Right lobe of liver (tissue), 6 donors: ENCODE results near the gene MCEMP1. TPM values are rescaled to one million over a fixed set of nuclear protein-coding genes. Genes with fewer than 3 reads are reported as not detected.

Experiments used
- ATAC-seq, 4 donors: fragments of 200-7000 bp; cut with Tn5 transposase; one replicate each; pipeline ENCODE4 v1.9.1; 2020; ENCODE audit warnings: mild to moderate bottlenecking in 4 of 4, moderate library complexity in 4 of 4
- DNase-seq, 3 donors: peaks; one replicate each; pipeline ENCODE4 v3.0.0-alpha.2; 2020
- H3K27ac ChIP-seq, 3 donors: fragments of 200-600 bp; one replicate each; pipeline ENCODE4 v1.8.0; 2022
- H3K27me3 ChIP-seq, 2 donors: fragments of 200-600 bp; one replicate each; pipeline ENCODE4 v1.8.0; 2022
- H3K36me3 ChIP-seq, 4 donors: fragments of 200-600 bp; sonication (generic) in 1 of 4; one replicate each; pipeline versions ENCODE4 v1.5.1 to v1.8.0; 2017 to 2022; ENCODE audit warnings: control low read depth in 1 of 4
- H3K4me1 ChIP-seq, 4 donors: fragments of 200-600 bp; sonication (generic) in 1 of 4; one replicate each; pipeline versions ENCODE4 v1.5.1 to v1.8.0; 2017 to 2022; ENCODE audit warnings: control low read depth in 1 of 4
- H3K4me3 ChIP-seq, 3 donors: fragments of 200-600 bp; one replicate each; pipeline ENCODE4 v1.8.0; 2022
- H3K9me3 ChIP-seq, 4 donors: fragments of 200-600 bp; sonication (generic) in 1 of 4; one replicate each; pipeline versions ENCODE4 v1.5.1 to v1.8.0; 2017 to 2022; ENCODE audit warnings: control low read depth in 1 of 4
- POLR2A ChIP-seq: fragments of 450-650 bp; IDR thresholded peaks from one replicate; pipeline ENCODE4 v1.6.1; 2017; ENCODE audit warnings: antibody characterized with exemption, mild to moderate bottlenecking
- WGBS: methylation state at CpG from one replicate; pipeline ENCODE4 v1.1.6; 2018; ENCODE audit warnings: low coverage, low lambda C conversion rate; ENCODE audit not compliant: insufficient coverage; ENCODE audit errors: missing lambda C conversion rate; 5-methylcytosine and 5-hydroxymethylcytosine counted together
- intact Hi-C, 2 donors: fragments of 100-400 bp; cut with DNase I; formaldehyde crosslinking; loops; one replicate each; pipeline versions ENCODE4 v1.11.2 to v1.14.1; 2022
- total RNA-seq, 6 experiments: library from RNA; depleted of rRNA in 2 of 6; stranded (reverse); fragments of >200 nt in 2 of 6; fragmentation: NEBNext Ultra II Directional in 3 of 6; extraction: Animal tissue kit (Norgen Biotek cat#: 25700) in 3 of 6; gene quantifications; one replicate each; pipeline versions ENCODE4 v1.1.0 to v1.2.4, GENCODE V29; 2016 to 2023
- TF ChIP-seq, protein P1 (sequence below), 4 donors: fragments of 200-600 bp in 3 of 4; fragments of 450-650 bp in 1 of 4; IDR thresholded peaks; one replicate each; pipeline versions ENCODE4 v1.5.1 to v1.8.0; 2016 to 2022; ENCODE audit warnings: antibody characterized with exemption in 4 of 4, mild to moderate bottlenecking in 2 of 4
- donor health status: DM: no; HTN: yes; CAD: no.
- donor health status: DM: no; HTN: no; CAD: no.
- donor health status: DM: no; HTN: no; CAD: no.
- donor health status: DM: no; HTN: yes; CAD: no.
- donor health status: DM: no; HTN: yes; CAD: no.

MCEMP1 gene
- total RNA-seq, 6 experiments from 2014 or later, result 0.11 to 0.86 (median 0.34) TPM

DNA sequence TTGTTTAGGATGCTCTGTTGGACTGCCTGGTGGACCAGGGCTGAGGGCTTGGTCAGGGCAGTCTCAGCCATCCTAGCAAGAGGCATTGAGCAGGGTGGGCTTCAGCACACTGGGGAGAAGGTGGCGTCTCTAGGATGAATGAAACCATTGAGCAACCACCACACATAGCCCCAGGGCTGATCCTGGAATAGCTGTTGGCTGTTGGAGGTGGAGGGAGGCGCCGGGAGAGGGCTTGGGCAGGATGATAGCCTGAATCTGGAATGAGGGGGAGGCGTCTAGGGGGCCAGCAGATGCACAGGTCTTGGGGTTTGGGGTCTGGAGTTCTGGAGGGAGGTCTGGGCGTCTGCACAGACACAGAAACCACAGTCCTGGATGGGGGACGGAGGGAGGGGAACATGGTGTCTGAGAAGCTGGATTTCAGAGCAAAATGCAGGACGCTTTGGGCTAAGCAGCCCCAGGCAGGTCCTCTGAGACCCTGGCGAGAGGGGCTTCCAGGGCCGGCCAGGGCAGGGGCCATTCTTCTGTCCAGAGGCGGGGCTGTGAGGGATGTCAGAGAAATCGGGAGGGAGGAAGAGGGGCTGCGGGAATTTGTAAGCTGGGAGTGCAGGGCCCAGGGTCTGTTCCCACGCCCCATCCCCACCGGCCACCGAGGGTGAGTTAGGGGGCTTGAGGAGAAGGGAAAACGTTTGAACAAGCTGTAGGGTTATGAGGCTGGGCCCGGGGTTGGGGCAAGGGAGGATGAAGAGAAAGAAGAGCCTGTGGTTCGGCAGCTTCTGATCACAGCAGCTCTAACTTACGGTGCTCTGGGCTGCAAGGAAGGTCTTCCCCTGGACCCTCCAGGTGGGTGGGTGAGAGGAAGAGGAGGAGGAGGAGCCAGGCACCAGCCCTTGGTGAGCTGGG is 8.9 kb downstream of the MCEMP1 start:
- Histone ChIP-seq H3K4me3 (no peak overlapping the region), H3K36me3 (peaks cover 0 to 7% (median 0%) of the 10 kb centered on the region in 4 donors), H3K4me1 (peaks cover 0 to 3% (median 0%) of the 10 kb centered on the region in 4 donors), H3K27ac (no peak overlapping the region), H3K27me3 (no peaks in the 10 kb centered on the region), H3K9me3 (no peaks in the 10 kb centered on the region)
- DNase-seq, result no peak
- no peak for ATAC-seq
- intact Hi-C loops, result loop anchor here (10.0 kb wide), 1 partner anchor 109 kb away; no protein-coding TSS in a partner anchor
- TF ChIP-seq, protein P1, sequence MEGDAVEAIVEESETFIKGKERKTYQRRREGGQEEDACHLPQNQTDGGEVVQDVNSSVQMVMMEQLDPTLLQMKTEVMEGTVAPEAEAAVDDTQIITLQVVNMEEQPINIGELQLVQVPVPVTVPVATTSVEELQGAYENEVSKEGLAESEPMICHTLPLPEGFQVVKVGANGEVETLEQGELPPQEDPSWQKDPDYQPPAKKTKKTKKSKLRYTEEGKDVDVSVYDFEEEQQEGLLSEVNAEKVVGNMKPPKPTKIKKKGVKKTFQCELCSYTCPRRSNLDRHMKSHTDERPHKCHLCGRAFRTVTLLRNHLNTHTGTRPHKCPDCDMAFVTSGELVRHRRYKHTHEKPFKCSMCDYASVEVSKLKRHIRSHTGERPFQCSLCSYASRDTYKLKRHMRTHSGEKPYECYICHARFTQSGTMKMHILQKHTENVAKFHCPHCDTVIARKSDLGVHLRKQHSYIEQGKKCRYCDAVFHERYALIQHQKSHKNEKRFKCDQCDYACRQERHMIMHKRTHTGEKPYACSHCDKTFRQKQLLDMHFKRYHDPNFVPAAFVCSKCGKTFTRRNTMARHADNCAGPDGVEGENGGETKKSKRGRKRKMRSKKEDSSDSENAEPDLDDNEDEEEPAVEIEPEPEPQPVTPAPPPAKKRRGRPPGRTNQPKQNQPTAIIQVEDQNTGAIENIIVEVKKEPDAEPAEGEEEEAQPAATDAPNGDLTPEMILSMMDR (IDR thresholded peaks at IDR 0.05), result no peak
- TF ChIP-seq POLR2A, result no peak
- 47% methylated on average over 13 of the region's 19 CpGs for WGBS

DNA sequence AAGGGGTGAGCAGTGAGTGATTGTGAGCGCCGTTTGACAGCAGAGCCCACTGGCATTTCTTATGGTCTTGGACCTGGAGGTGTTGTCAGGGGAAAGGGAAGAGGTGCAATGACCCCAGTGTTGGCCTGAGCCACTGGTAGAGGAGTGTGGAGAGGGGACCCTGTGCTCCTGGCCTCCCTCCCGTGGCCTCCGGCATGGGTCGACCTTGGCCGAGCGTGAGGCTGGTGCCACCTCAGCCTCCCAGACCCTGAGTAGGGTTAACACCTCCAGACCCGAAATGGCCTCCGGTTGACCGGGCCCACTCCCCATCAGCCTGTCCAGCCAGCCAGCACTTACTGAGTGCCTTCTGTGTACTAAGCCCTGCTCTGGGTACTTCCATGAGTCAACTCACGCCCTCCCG is 10.3 kb downstream of the MCEMP1 start:
- no CpG with 5 or more reads among the region's 12 CpGs for WGBS
- intact Hi-C loops, result loop anchor here (10.0 kb wide), 1 partner anchor 108 kb away; no protein-coding TSS in a partner anchor
- peaks cover 0 to 7% (median 0%) of the 10 kb centered on the region in 4 donors for H3K36me3 ChIP-seq
- H3K27me3 ChIP-seq, result no peaks in the 10 kb centered on the region
- no peaks in the 10 kb centered on the region for H3K4me1 ChIP-seq
- ATAC-seq (no peak), DNase-seq (no peak)
- H3K27ac ChIP-seq, result no peak overlapping the region
- H3K4me3 ChIP-seq, result no peak overlapping the region
- TF ChIP-seq, protein P1 (IDR thresholded peaks at IDR 0.05), result no peak
- H3K9me3 ChIP-seq, result no peaks in the 10 kb centered on the region

DNA sequence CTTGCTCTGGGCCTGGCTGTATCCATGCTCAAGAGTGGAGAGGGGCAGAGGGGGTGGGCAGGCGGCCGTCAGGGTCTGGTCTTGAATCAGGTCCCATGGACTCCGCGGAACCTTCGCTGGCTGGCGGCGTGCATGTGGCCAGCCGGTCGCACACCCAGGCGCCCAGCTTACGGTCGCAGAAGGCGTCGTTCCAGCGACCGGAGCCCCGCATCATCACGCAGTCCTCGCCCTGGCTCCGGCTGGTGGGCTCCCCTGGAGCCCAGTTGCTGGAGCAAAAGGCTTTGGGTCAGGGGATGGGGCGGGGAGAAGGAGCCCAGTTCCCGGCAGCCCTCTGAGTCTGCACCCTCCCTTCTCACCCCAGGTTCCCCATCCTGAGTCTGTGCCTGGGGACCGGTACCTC is 12.3 kb downstream of the MCEMP1 start:
- TF ChIP-seq, protein P1 (IDR thresholded peaks at IDR 0.05), result no peak
- no peak for TF ChIP-seq POLR2A
- intact Hi-C loops, result loop anchor here (10.0 kb wide), 1 partner anchor 106 kb away; no protein-coding TSS in a partner anchor
- Histone ChIP-seq H3K4me1 (no peaks in the 10 kb centered on the region), H3K27ac (no peak overlapping the region), H3K9me3 (no peaks in the 10 kb centered on the region), H3K36me3 (no peaks in the 10 kb centered on the region), H3K27me3 (no peaks in the 10 kb centered on the region), H3K4me3 (no peak overlapping the region)
- ATAC-seq, result peak in 1 of 4 donors; percentile 12
- DNase-seq, result no peak
- 42% methylated on average over 2 of the region's 23 CpGs for WGBS

DNA sequence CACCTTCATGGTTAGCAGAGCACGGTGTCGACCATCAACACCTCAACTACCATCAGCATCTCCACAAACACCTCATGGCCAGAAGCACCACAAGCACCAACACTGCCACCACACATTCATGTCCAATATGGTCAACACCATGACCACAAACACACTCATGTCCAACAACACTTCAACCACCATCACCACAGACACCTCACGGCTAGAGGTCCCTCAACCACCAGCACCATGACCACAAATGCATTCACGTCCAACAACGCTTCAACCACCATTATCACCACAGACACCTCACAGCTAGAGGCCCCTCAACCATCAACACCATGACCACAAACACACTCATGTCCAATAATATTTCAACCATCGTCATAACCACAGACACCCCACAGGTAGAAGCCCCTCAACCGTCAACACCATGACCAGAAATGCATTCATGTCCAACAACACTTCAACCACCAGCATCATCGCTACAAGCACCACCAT is 13.9 kb downstream of the MCEMP1 start:
- Histone ChIP-seq H3K27me3 (no peaks in the 10 kb centered on the region), H3K4me3 (no peak overlapping the region), H3K27ac (no peak overlapping the region), H3K36me3 (no peaks in the 10 kb centered on the region), H3K4me1 (no peaks in the 10 kb centered on the region), H3K9me3 (no peaks in the 10 kb centered on the region)
- intact Hi-C loops, result no loop called here
- WGBS, result 62% methylated on average over 4 of the region's 8 CpGs
- no peak for ATAC-seq
- TF ChIP-seq POLR2A, result no peak
- TF ChIP-seq, protein P1 (IDR thresholded peaks at IDR 0.05), result no peak
- DNase-seq, result no peak
